Limb (tissue), 2 donors: Measurements from ENCODE around the gene RASSF5.

Experiments used
- DNase-seq, 2 donors: peaks; one replicate each; pipeline ENCODE4 v3.0.0-alpha.2; 2016; ENCODE audit errors: extremely low spot score in 2 of 2

RASSF5 gene

GRCh38 chr1:206513312-206514111 lies 6.2 kb downstream of the RASSF5 start:
- peak; percentile 72 to 89 for DNase-seq

- DNase-seq: no peak
These were observed 7.6 kb downstream of the RASSF5 start for GRCh38 chr1:206514813-206515387.

GRCh38 chr1:206516728-206516990 lies 9.3 kb downstream of the RASSF5 start:
- DNase-seq: no peak

GRCh38 chr1:206517784-206518183 lies 10.5 kb downstream of the RASSF5 start:
- DNase-seq: no peak

GRCh38 chr1:206518206-206518605 lies 10.9 kb downstream of the RASSF5 start:
- DNase-seq: no peak

GRCh38 chr1:206518743-206519142 lies 11.4 kb downstream of the RASSF5 start:
- no peak for DNase-seq

- no peak for DNase-seq
These were observed 13.8 kb downstream of the RASSF5 start for GRCh38 chr1:206521127-206521526.

GRCh38 chr1:206521694-206522402 lies 14.5 kb downstream of the RASSF5 start:
- DNase-seq: no peak

GRCh38 chr1:206524739-206525364 lies 17.5 kb downstream of the RASSF5 start:
- no peak for DNase-seq

GRCh38 chr1:206526064-206526911 lies 19.0 kb downstream of the RASSF5 start:
- DNase-seq: no peak

GRCh38 chr1:206529425-206529824 lies 22.1 kb downstream of the RASSF5 start:
- DNase-seq: no peak

GRCh38 chr1:206532368-206532767 lies 25.0 kb downstream of the RASSF5 start:
- DNase-seq: no peak

GRCh38 chr1:206534552-206534951 lies 27.2 kb downstream of the RASSF5 start:
- no peak for DNase-seq

- no peak for DNase-seq
These were observed 28.5 kb downstream of the RASSF5 start for GRCh38 chr1:206535853-206536188.

- DNase-seq: no peak
These were observed 29.8 kb downstream of the RASSF5 start for GRCh38 chr1:206537141-206537540.

GRCh38 chr1:206538086-206538770 lies 30.9 kb downstream of the RASSF5 start:
- DNase-seq: no peak

- DNase-seq: no peak
These were observed 31.7 kb downstream of the RASSF5 start for GRCh38 chr1:206538901-206539640.

- DNase-seq: peak; percentile 58 to 62
These were observed 32.9 kb downstream of the RASSF5 start for GRCh38 chr1:206540044-206540780.

GRCh38 chr1:206541236-206541833 lies 34.0 kb downstream of the RASSF5 start:
- DNase-seq: no peak
